Stimulated activated CD4-positive, alpha-beta T cell treated with anti-CD3 and anti-CD28 coated beads, Interleukin-2, amount 100 ng/mL, for 4 hours (primary cell): ENCODE results near the gene FAM193B.
"Not testable (repeated sequence)": the region's sequence is repeated elsewhere in the genome, so short reads cannot be mapped to it uniquely, and the experiment has no call there.

ENCODE experiments used
- DNase-seq: peaks from one replicate; pipeline ENCODE4 v3.0.0-alpha.2; 2020; ENCODE audit warnings: low read depth

FAM193B gene

GRCh38 chr5:177537389-177538361, 16.7 kb downstream of the FAM193B start:
- no peak for DNase-seq

DNA sequence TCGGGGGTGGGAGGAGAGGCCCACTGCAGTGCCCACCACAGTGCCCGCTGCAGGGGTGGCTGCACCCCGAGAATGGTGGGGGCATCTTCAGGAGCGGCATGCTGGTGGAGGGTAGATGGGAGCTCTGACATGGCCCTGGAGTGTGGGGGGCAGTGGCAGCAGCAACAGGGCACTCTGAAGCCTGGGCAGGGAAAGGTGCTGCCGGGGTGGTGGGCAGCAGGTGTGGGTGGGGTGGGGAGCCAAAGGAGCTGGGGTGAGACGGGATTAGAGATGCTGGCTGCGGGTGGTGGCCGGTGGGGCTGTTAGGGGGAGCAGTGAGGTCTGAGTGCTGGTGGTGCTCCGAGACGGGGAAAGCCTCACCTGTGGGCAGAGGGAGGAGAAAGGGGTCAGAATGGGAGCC, 18.0 kb downstream of the FAM193B start:
- no peak for DNase-seq

- no peak for DNase-seq
Observed at GRCh38 chr5:177535125-177535524, 19.2 kb downstream of the FAM193B start.

- DNase-seq, result not testable (repeated sequence)
Observed at GRCh38 chr5:177534433-177534832, 19.9 kb downstream of the FAM193B start.

DNA sequence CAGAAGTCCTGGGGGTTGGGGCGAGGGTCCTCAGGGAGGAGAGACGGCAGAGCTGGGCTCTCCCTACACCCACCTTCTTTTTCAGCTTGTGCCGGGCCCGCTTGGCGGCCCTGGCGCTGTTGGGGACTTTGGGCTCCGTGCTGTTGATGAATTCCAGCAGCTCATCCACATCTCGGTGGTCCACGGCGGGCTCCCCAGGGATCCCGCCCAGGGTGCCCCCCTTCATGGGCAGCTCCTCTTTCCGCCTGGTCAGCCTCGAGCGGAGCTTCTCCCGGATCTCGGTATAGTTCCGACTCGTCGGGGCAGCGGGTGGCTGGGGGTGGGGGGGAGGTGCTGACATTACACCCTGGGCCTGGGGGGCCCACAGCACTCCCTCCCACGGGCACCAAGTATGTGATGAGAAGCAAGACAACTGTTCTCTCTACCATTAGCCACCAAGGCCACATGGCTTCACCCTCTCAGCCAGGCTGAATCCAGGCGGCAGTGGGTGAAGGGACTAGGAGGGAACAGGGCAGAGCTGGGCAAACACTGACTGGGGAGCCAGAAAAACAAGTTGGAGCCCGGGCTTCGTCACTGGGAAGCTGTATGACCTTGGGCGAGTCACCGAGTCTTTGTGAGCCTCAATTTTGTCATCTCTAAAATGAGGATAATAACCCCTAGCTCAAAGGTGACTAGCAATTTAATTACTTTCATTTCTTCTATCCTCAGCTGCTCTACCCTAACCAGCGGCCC, 23.0 kb downstream of the FAM193B start:
- no peak for DNase-seq

GRCh38 chr5:177530638-177531037, 23.7 kb downstream of the FAM193B start:
- DNase-seq, result no peak

DNA sequence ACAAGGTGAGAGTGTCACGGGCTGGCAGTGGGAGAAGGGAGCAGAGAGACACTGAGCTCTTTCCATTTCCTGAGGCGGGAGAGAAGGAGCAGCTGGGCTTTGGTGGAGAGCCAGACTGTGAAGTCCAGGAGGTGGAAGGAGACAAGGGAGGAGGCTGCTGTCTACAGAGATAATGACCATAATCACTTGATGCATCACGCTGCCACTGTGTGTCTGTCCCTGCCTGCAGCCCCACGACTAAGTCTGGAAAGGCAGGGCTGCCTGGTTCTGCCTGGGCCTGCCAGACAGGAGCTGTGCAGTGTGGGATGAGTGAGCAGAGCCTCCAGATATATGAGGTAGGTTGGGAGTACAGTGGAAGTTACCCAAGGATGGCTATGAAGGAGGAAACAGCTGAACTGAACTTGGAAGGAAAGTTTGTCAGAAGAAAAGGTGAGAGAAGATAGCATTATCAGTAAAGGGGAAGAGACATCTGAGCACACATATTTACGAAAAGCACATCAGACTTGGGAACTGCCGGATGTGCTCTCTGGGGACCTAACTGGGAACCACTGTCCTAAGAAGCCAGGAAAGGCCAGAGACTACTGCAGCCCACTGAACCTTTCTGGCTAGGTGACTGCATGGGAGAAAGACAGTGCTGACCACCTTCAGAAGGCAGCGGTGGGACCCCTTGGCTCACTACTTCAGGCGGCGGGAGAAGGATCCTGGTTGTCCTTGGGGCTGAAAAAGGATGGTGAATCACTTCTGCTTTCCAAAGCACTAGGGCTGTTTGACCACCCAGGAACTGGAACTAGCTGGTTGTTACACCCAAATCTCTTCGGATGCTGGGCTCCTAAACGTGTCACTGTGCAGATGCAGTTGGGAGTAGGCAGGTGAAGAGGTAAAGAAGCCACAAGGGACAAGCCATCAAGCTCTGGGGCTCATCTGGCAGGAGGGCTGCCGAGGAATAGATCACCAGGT, 24.8 kb downstream of the FAM193B start:
- DNase-seq, result no peak

DNA sequence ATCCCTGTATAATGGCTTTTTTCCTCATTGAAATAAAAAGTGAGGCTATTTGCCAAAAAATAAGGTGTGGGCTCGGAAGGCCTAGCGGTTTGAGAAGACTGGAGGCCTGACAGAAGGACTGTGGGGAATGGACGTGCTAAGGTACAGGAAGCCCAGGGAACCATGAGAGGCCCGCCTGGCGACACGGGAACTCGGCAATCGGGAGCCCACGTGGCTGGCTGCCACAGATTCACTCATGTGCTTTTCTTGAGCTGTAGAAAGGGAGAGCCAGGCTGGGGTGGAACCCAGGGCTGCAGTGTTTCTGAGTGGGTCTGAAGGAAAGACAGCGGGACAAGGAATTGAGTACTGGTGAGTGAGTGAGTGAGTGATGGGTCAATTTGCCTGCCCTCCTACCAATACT, 25.7 kb downstream of the FAM193B start:
- DNase-seq, result no peak

- no peak for DNase-seq
Observed at GRCh38 chr5:177527595-177527994, 26.8 kb downstream of the FAM193B start.

DNA sequence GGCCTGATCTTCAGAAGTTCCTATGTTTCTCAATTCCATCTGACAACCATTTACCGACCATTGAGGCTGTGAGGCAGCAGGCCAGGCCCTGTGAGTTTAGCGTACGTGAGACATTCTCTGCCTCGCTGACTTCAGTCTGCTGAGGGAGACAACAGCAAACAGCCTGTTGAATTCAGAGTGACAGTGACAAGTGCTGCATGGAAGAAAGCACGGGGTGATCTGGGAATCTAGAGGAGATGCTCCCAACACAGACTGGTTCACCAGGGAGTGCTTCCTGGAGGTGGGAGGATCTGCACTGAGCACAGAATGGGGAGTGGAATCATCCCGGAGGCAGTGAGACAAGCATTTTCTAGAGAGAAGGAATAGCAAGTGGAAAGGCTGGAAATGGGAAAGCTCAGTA, 27.6 kb downstream of the FAM193B start:
- DNase-seq, result no peak

GRCh38 chr5:177526191-177526590, 28.2 kb downstream of the FAM193B start:
- DNase-seq, result no peak

DNA sequence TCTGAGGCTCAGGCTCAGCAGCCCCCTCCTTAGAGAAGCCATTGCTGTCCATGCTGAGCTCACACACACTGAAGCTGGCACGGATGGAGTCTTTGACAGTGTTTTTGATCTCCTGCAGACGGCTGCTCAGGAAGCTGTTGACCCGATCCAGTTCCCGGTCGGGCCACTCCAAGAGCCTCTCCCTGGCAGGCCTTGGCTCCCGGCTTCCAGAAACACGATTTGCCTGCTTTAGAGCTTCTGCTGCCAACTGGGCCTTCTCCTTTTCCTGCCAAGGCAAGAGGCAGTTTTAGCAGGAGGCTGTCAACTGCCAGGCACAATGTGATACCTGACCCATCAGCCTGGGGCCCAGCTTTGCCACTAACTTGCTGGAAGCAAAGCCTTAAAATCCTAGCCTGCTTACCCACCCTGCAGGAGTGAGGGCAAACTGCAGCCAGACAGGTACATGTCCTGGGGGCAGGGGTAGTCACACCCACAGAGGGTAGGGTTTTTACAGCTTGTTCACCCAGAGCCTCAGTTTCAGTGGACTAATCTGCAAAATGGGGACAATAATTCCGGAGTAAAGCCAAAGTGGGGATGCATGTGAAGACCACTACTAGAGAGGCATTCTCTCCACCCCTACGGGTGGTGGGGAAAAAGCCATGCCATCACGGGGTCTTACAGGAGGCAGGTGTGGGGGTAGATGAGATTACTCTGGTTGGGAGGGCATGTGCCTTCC, 29.3 kb downstream of the FAM193B start:
- no peak for DNase-seq

DNA sequence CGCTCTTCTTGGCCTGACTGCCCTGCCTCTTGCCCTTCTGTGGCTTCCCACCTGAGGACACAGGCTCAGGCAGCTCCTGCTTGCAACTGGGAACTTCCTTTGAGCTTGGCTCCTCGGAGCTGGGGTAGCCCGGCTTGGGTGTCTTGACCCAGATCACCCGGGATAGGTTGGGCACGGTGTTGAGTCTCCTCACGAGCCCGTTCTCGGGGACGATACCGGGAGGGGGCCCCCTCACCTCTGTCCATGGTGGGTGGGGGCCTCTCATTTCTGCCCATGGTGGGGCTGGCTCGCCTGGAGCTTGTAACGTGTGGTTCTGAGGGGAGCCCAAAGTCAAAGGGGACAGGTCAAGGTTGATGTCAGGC, 29.8 kb downstream of the FAM193B start:
- DNase-seq, result no peak

DNA sequence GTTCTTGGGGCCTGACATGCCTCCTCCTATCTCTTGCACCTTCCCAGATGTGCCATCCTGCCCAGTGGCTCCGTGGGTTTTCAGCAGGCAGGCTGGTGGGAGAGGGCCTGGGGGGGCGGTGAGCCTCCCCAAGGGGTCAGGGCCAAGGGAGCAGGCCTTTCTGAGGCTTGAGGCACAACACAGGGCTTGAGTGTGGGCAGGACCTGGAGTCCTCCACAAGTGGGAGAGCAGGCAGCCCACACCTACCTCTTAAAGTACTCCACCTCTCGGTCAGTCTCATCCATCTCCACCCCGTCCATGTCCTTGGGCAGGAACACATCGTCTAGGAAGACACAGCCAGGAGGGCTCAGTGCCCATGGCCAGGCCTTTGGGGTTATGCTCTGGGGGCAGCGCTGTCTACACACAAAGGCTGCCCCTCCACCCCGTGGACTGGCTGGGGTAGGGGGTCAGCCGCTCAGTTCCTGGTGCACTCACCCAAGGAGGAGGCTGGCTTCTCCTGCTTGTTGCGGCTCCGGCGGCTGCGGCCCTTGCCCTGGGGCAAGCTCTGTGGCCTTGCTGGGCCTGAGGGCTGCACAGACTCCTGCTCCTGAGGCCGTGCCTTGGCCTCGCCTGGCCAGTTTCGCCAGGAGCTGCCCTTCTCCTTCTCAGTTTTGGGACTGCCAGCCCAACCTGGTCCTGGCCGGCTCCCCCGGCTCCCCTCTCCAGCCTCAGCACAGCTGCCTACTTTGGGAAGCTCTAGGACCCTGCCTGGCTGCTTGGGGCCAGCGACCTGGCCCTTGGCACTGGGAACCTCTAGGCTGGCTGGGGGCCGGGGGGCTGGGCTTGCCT, 30.4 kb downstream of the FAM193B start:
- DNase-seq, result no peak

DNA sequence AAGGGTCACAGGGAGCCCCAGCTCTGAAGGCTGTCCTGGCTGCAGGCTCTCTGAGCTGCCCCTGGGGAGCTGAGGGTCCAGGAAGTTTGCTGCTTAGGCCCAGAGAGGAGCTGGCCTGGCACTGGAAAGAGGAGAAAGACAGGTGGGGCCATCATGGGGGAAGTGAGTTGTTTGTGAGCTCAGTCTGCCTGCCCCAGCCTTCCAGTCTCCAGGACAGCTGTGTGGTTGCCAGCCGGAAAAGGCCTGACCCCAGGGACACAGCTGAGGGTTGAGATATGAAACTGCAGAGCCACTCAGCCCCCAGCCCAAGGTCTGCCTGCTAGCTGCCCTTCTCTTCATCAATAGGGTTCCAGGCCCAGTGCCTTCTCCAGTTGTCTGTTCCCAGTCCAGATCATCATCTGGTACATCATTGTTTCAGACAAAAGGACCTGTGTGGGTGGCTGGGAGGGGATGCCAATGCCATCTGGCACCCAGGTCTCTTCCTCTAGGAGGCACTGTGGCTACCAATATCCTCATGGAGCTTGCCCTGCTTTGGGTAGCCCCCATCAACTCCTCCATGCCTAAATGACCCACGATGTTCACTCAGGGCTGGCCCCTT, 33.3 kb downstream of the FAM193B start:
- no peak for DNase-seq

DNA sequence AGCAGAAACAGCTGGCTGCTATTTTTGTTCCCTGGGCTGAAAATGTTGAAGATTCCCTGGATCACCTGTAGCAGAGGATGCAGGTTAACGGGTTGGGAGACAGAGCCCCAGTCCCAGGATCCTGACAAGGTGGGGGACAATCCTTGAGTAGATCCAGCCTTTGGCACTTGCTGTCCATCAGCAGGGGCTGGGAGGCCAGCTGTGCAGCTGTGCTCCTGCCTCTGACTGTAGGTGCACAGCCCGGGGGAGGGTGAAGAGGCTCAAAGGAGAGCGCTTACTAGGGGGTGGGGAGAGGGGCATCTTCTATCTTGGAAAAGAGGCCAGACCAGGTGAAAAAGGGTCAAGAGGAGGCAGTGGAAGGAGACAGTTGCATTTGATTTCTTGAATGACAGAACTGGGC, 34.1 kb downstream of the FAM193B start:
- no peak for DNase-seq

GRCh38 chr5:177519463-177520235, 34.7 kb downstream of the FAM193B start:
- DNase-seq, result no peak

- peak; percentile 91 for DNase-seq
Observed at GRCh38 chr5:177516601-177517568, 37.5 kb downstream of the FAM193B start, which contains the start of gene DDX41. Gene DDX41, minus strand, starts transcription at chr5:177516961. Its CDS starts 16 bp downstream, at chr5:177516945.
